T-helper 2 cell (primary cell): ENCODE measurements around the gene RASSF7.

ENCODE experiments used
- DNase-seq, 5 experiments: peaks; one replicate each; pipeline versions ENCODE4 v3.0.0 to v3.0.0-alpha.2; 2012 to 2022

Gene RASSF7

GRCh38 chr11:551596-551995, 9.2 kb upstream of the RASSF7 start:
- no peak for DNase-seq

GRCh38 chr11:553083-553987, 7.4 kb upstream of the RASSF7 start:
- DNase-seq, result no peak

- no peak for DNase-seq
Measured at GRCh38 chr11:553988-554340, 6.8 kb upstream of the RASSF7 start.

GRCh38 chr11:554428-555226, 6.1 kb upstream of the RASSF7 start:
- peak; percentile 62 to 80 (median 66) for DNase-seq

- DNase-seq, result peak in 1 of 5 experiments; percentile 33
Measured at GRCh38 chr11:555227-555779, 5.5 kb upstream of the RASSF7 start.

GRCh38 chr11:555780-556661, 4.7 kb upstream of the RASSF7 start:
- peak in 1 of 5 experiments; percentile 48 for DNase-seq

GRCh38 chr11:556662-557256, 4.0 kb upstream of the RASSF7 start:
- DNase-seq, result no peak

GRCh38 chr11:557328-558132, 3.2 kb upstream of the RASSF7 start:
- no peak for DNase-seq

GRCh38 chr11:558503-558902, 2.3 kb upstream of the RASSF7 start:
- DNase-seq, result no peak

- DNase-seq, result no peak
Measured at GRCh38 chr11:559020-559620, 1.6 kb upstream of the RASSF7 start.

- DNase-seq, result no peak
Measured at GRCh38 chr11:559712-560304, 962 bp upstream of the RASSF7 start.

- DNase-seq, result no peak
Measured at GRCh38 chr11:561148-562003, 606 bp downstream of the RASSF7 start.

- DNase-seq, result no peak
Measured at GRCh38 chr11:562046-562645, 1.4 kb downstream of the RASSF7 start.

- no peak for DNase-seq
Measured at GRCh38 chr11:563066-563811, 2.5 kb downstream of the RASSF7 start.

- no peak for DNase-seq
Measured at GRCh38 chr11:563812-564578, 3.2 kb downstream of the RASSF7 start.

- no peak for DNase-seq
Measured at GRCh38 chr11:565921-566509, 5.2 kb downstream of the RASSF7 start.
